GM12878 (cell line): ENCODE measurements around the gene RANBP17. TPM values are rescaled to one million over a fixed set of nuclear protein-coding genes. Genes with fewer than 3 reads are reported as not detected.

ENCODE experiments used
- ATAC-seq: fragments of 200-7000 bp; cut with Tn5 transposase; 3 replicates; pipeline ENCODE4 v1.9.1; 2020; ENCODE audit warnings: mild to moderate bottlenecking, moderate library complexity
- BruUV-seq: library from RNA; stranded (reverse); fragments of 400-500 nt; replicated peaks from 2 replicates; lab custom pipeline; 2021; lab: Mats Ljungman, UMichigan
- CTCF ChIA-PET: fragments of 300-600 bp; sonication (Branson Sonifier 250); formaldehyde crosslinking; extraction: SDS; loops from one replicate; lab custom pipeline; 2021; ENCODE audit warnings: inconsistent platforms; lab: Yijun Ruan, JAX
- POLR2A ChIA-PET: fragments of 350-600 bp; formaldehyde crosslinking; extraction: SDS; loops from one replicate; lab custom pipeline; 2021; ENCODE audit warnings: inconsistent platforms; lab: Charles Lee
- RAD21 ChIA-PET: fragments of 300-600 bp; sonication (Branson Sonifier 250); formaldehyde crosslinking; loops from one replicate; lab custom pipeline; 2023; ENCODE audit warnings: antibody characterized with exemption; ENCODE audit not compliant: unreplicated experiment; lab: Charles Lee
- SMC1A ChIA-PET: fragments of 300-600 bp; sonication (Branson Sonifier 250); formaldehyde crosslinking; loops from one replicate; lab custom pipeline; 2023; ENCODE audit not compliant: unreplicated experiment, uncharacterized antibody; lab: Charles Lee
- DNase-seq: peaks from one replicate; pipeline ENCODE4 v3.0.0-alpha.2; 2011; ENCODE audit warnings: low read depth, low spot score
- FAIRE-seq: peaks from 3 replicates; lab custom pipeline; 2011; peaks lifted over from hg19 to GRCh38; lab: Jason Lieb, UNC
- H2AFZ ChIP-seq: 2 replicates; pipeline ENCODE4 v1.6.0; 2011; ENCODE audit warnings: low read depth, low read length, control low read depth; ENCODE audit not compliant: control insufficient read depth
- H3K27ac ChIP-seq: 2 replicates; pipeline ENCODE4 v1.5.1; 2011; ENCODE audit warnings: control low read depth; ENCODE audit not compliant: control insufficient read depth, insufficient read depth
- H3K27me3 ChIP-seq, 2 experiments: replicated peaks in 1 of 2; 2 replicates each; pipeline versions ENCODE4 v1.6.0 to v1.6.1; 2011; ENCODE audit warnings: low read length in 1 of 2; ENCODE audit not compliant: control insufficient read depth in 2 of 2, insufficient read depth in 2 of 2
- H3K36me3 ChIP-seq, 2 experiments: 2 replicates each; pipeline ENCODE4 v1.5.1; 2011; ENCODE audit warnings: low read length in 1 of 2; ENCODE audit not compliant: control insufficient read depth in 2 of 2, insufficient read depth in 2 of 2
- H3K4me1 ChIP-seq: 2 replicates; pipeline ENCODE4 v1.6.1; 2011; ENCODE audit warnings: mild to moderate bottlenecking, low read length, moderate library complexity, mixed read lengths; ENCODE audit not compliant: control insufficient read depth, insufficient read depth
- H3K4me2 ChIP-seq: 2 replicates; pipeline ENCODE4 v1.6.0; 2011; ENCODE audit warnings: control low read depth; ENCODE audit not compliant: control insufficient read depth, insufficient read depth
- H3K4me3 ChIP-seq: fragments of 200-600 bp; sonication (generic); 2 replicates; pipeline ENCODE4 v1.5.1; 2016
- H3K79me2 ChIP-seq: 2 replicates; pipeline ENCODE4 v1.6.0; 2011; ENCODE audit warnings: low read length; ENCODE audit not compliant: control insufficient read depth, insufficient read depth
- H3K9ac ChIP-seq: 2 replicates; pipeline ENCODE4 v1.8.0; 2011; ENCODE audit warnings: low read length, control low read depth, mixed read lengths; ENCODE audit not compliant: control insufficient read depth, insufficient read depth
- H3K9me3 ChIP-seq: replicated peaks from 3 replicates; pipeline ENCODE4 v1.5.1; 2011; ENCODE audit warnings: mild to moderate bottlenecking, low read length; ENCODE audit not compliant: control insufficient read depth, insufficient read depth
- H4K20me1 ChIP-seq: 2 replicates; pipeline ENCODE4 v1.6.0; 2011; ENCODE audit not compliant: control insufficient read depth, insufficient read depth
- CHD4 ChIP-seq: fragments of 200-600 bp; sonication (generic); IDR thresholded peaks from 2 replicates; pipeline ENCODE4 v1.6.1; 2016; ENCODE audit warnings: mild to moderate bottlenecking
- ELK1 ChIP-seq: IDR thresholded peaks from 2 replicates; pipeline ENCODE4 v1.6.1; 2012; ENCODE audit warnings: low read depth, low read length, improper control_type of control experiment
- GATAD2B ChIP-seq: fragments of 450-650 bp; conservative IDR thresholded peaks from 2 replicates; pipeline ENCODE4 v1.6.1; 2017; ENCODE audit warnings: low read depth, mild to moderate bottlenecking, moderate library complexity
- HCFC1 ChIP-seq: fragments of 150-350 bp; IDR thresholded peaks from 2 replicates; pipeline ENCODE4 v1.6.1; 2014; ENCODE audit warnings: low read length
- IRF4 ChIP-seq: IDR thresholded peaks from 2 replicates; pipeline ENCODE4 v1.6.1; 2011; ENCODE audit warnings: low read depth, low read length
- MXI1 ChIP-seq: fragments of 150-350 bp; IDR thresholded peaks from 2 replicates; pipeline ENCODE4 v1.6.1; 2011; ENCODE audit warnings: low read depth, mild to moderate bottlenecking, inconsistent platforms, low read length, improper control_type of control experiment
- NFIC ChIP-seq: IDR thresholded peaks from 2 replicates; pipeline ENCODE4 v1.6.1; 2012; ENCODE audit warnings: low read depth, mild to moderate bottlenecking, inconsistent platforms, low read length, moderate library complexity
- NRF1 ChIP-seq: conservative IDR thresholded peaks from 2 replicates; pipeline ENCODE4 v1.6.1; 2011; ENCODE audit warnings: mild to moderate bottlenecking, low read depth, low read length, improper control_type of control experiment
- SIX5 ChIP-seq: IDR thresholded peaks from 2 replicates; pipeline ENCODE4 v1.6.1; 2011; ENCODE audit warnings: mild to moderate bottlenecking, low read depth, low read length, moderate library complexity; ENCODE audit not compliant: severe bottlenecking
- SUZ12 ChIP-seq: fragments of 200-600 bp; sonication (generic); IDR thresholded peaks from one replicate; pipeline ENCODE4 v1.6.1; 2018; ENCODE audit warnings: antibody characterized with exemption, mild to moderate bottlenecking; ENCODE audit not compliant: unreplicated experiment
- WRNIP1 ChIP-seq: IDR thresholded peaks from 2 replicates; pipeline ENCODE4 v1.6.1; 2011; ENCODE audit warnings: low read depth, low read length, improper control_type of control experiment, borderline replicate concordance
- ZNF687 ChIP-seq: fragments of 450-650 bp; IDR thresholded peaks from 2 replicates; pipeline ENCODE4 v1.6.1; 2017; ENCODE audit warnings: mild to moderate bottlenecking, moderate library complexity
- WGBS: methylation state at CpG from one replicate; pipeline ENCODE4 v1.1.6; 2016; ENCODE audit warnings: low lambda C conversion rate; ENCODE audit not compliant: insufficient replicate concordance, insufficient coverage; ENCODE audit errors: missing lambda C conversion rate; 5-methylcytosine and 5-hydroxymethylcytosine counted together
- in situ Hi-C: fragments of 300-500 bp; cut with MboI; formaldehyde crosslinking; loops from 9 replicates; pipeline ENCODE4 v1.14.3; 2018; ENCODE audit warnings: mixed read lengths
- intact Hi-C: fragments of 100-400 bp; cut with micrococcal nuclease; formaldehyde crosslinking; loops from one replicate; pipeline ENCODE4 v1.14.2; 2022; ENCODE audit not compliant: unreplicated experiment
- polyA plus RNA-seq, 11 experiments: library from polyadenylated mRNA; depleted of rRNA in 4 of 11; unstranded in 6 of 11; stranded (reverse) in 5 of 11; fragments of >200 nt; fragmentation: Nextera tagmentation in 4 of 11; fragmentation: Illumina TruSeq in 1 of 11; extraction: Ambion mirVana in 4 of 11; extraction: Trizol in 1 of 11; gene quantifications; 1 replicate in 1 of 11; 2 replicates in 10 of 11; pipeline versions ENCODE4 v1.2.1 to v1.2.3, GENCODE V29; 2011 to 2016; ENCODE audit warnings: inconsistent platforms in 2 of 11, missing spikeins in 2 of 11, low read depth in 1 of 11
- total RNA-seq, 4 experiments: library from RNA; depleted of rRNA in 3 of 4; stranded (reverse); fragments of >200 nt in 3 of 4; fragmentation: Illumina TruSeq in 1 of 4; extraction: Trizol in 1 of 4; gene quantifications; 2 replicates each; pipeline versions ENCODE4 v1.2.1 to v1.2.3, GENCODE V29; 2013 to 2021
- TF ChIP-seq, protein P1 (sequence below): fragments of 450-650 bp; IDR thresholded peaks from 2 replicates; pipeline ENCODE4 v1.6.1; 2016; ENCODE audit warnings: mild to moderate bottlenecking

Gene RANBP17
- total and polyA plus RNA-seq, 10 of the 15 experiments (the other 5 are each of a cell fraction or from before 2014, with no cell fraction given) = 0.10 TPM; not detected in 9

- in situ Hi-C loops = no loop called here
- ChIA-PET POLR2A (no interaction called here), RAD21 (no interaction called here), SMC1A (interaction anchor here (1.1 kb wide), 1 partner anchor 12 kb away, joined by 3 read pairs; no protein-coding TSS in a partner anchor), CTCF (interaction anchor here (1.7 kb wide), 1 partner anchor 11 kb away, joined by 3 read pairs; no protein-coding TSS in a partner anchor)
- Histone ChIP-seq H4K20me1 (no peaks in the 10 kb centered on the region), H3K27me3 (no peaks in the 10 kb centered on the region), H3K4me2 (no peak overlapping the region), H3K9me3 (no peaks in the 10 kb centered on the region), H3K4me3 (no peak overlapping the region), H3K9ac (no peak overlapping the region), H3K4me1 (no peaks in the 10 kb centered on the region), H3K27ac (no peak overlapping the region), H2AFZ (no peak overlapping the region), H3K36me3 (no peaks in the 10 kb centered on the region), H3K79me2 (no peaks in the 10 kb centered on the region)
- ATAC-seq (no peak), DNase-seq (no peak), FAIRE-seq (no peak)
- BruUV-seq = no TSS peak
- TF ChIP-seq, protein P1, sequence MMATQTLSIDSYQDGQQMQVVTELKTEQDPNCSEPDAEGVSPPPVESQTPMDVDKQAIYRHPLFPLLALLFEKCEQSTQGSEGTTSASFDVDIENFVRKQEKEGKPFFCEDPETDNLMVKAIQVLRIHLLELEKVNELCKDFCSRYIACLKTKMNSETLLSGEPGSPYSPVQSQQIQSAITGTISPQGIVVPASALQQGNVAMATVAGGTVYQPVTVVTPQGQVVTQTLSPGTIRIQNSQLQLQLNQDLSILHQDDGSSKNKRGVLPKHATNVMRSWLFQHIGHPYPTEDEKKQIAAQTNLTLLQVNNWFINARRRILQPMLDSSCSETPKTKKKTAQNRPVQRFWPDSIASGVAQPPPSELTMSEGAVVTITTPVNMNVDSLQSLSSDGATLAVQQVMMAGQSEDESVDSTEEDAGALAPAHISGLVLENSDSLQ = no peak
- TF ChIP-seq GATAD2B (no peak), MXI1 (no peak), NFIC (no peak), ZNF687 (no peak), NRF1 (no peak), CHD4 (no peak), SUZ12 (no peak), HCFC1 (no peak), SIX5 (no peak), IRF4 (no peak), ELK1 (no peak), WRNIP1 (no peak)
- intact Hi-C loops = no loop called here
- 0% methylated on average over 1 of the region's 1 CpG for WGBS
Measured at GRCh38 chr5:171261361-171261760, 399.5 kb downstream of the RANBP17 start.
